Right forelimb (tissue), 1 donor: ENCODE results near the gene BABAM2.
"Not testable (repeated sequence)": the region's sequence is repeated elsewhere in the genome, so short reads cannot be mapped to it uniquely, and the experiment has no call there.

Source experiments
- DNase-seq: peaks from one replicate; pipeline ENCODE4 v3.0.0-alpha.2; 2018

Gene BABAM2

GRCh38 chr2:28219138-28219537 lies 328.6 kb downstream of the BABAM2 start:
- no peak for DNase-seq

DNA sequence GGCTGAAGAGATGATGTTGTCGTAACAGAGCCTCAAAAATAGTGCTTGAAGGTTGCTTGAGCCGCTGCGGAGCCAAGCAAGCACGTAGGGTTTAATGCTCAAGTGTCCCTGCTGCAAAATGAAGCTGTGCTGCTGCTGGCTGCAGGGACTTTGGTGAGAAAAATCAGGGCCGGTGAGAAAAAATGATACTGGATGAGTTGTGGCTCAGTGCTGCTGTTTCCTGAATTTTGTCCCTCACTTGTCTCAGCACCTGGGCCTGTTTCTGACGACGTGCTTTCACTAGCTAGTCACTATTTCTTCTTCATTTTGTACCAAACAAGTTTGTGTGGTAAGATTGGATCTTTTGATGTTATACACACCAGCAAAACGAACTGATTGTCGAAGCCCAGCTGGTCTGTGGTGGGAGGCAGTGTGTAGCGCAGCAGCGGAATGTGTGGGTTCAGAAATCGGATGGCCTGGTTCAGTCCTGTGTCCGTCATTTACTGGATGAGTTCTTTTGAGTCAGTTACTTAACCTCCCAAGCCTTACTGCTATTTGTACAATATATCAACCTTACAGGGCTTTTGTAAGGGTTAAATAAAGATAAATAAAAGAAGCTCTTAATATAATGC lies 329.3 kb downstream of the BABAM2 start:
- no peak for DNase-seq

GRCh38 chr2:28224648-28225472 lies 334.3 kb downstream of the BABAM2 start:
- DNase-seq = no peak

DNA sequence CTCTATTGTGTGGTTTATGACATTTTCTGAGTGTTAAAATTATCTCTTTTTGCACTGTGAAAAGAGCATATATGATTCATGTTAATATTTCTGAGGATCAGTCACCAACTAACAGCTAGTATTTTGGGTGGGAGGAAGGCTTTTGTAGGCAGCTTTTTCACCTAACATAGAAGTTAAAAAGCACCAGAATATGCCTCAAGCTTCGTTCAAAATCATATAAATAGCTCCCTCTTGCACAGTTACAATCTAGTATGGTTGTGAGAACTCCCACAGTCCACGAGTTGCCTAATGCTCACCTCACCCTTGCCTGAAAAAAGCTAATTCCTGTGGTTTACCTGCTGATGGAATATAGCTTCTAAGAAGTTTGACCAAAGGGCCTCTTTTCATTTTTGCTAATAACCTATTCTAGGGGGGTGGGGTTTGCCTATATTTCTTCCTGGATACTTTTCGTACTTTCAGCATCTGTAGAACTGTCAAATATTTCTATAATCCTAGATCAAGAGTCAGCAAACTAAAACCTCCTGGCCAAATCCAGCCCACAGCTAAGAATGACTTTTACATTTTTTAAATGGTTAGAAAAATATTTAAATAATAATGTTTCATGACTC lies 335.0 kb downstream of the BABAM2 start:
- DNase-seq = no peak

DNA sequence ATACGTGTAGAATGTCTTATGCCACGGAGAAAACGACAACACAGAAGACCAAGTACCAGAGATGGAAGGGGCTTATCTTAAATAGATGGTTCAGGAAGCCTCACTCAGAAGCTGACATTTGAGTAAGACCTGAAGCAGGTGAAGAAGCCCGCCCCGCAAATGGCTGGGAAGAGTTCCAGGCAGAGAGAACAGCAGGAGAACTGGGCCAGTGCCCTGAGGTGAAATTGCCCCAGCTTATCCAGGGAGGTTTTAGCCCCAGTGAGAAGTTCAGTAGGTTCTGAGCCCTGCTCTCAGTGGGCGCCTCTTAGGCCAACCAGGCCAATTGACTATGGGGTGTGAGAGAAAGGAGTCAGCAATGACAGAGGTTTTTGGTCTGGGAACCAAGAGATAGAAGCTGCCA lies 336.0 kb downstream of the BABAM2 start:
- DNase-seq = no peak

GRCh38 chr2:28227498-28227897 lies 337.0 kb downstream of the BABAM2 start:
- no peak for DNase-seq

DNA sequence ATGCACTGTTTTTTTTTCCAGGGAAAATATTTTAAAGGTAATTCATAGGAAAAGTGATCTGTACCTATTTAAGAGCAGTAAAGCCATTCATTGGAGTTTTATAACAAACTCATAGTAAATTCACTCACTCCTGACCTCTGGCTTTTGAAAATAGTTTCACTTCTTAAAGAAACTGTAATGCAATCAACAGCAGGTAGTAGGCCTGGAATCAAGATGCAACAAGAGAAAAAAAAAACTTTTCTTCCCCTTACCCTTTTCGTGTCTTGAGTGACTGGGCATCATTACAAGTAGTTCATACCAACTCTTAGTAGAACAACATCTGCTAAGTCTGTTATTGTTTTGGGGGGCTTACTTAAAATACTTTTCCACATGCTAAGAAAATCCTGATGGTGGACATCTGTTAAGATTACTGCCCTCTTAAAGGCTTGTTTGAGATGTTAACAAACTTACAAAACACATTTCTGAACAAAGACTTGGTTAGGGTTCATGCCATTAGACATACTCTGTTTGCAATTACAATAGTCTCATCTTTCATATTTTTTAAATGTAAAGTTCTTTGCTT lies 338.0 kb downstream of the BABAM2 start:
- no peak for DNase-seq

DNA sequence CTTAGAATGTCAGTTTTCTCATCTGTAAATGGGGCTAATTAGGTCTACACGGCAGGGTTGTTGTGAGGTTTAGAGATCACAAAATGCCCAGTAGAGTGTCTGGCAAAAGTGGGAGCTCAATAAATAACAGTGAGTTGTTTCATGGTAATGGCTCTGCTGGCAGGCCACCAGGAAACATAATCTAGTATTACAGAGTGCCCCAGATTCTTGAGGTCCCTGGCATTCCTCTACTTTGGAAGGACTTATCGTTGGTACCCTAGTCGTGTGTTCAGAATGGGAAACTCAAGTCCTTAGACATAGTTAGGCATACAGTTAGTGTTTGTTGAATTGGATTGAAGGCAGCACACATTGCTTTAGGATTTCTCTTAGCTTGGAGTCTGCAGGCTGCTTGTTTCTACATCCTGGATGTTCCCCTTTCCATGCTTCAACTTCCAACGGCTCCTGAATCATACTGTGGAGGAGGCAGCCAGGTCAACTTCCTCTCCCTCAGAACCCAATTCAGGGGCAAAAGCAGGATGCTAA lies 340.6 kb downstream of the BABAM2 start:
- no peak for DNase-seq

DNA sequence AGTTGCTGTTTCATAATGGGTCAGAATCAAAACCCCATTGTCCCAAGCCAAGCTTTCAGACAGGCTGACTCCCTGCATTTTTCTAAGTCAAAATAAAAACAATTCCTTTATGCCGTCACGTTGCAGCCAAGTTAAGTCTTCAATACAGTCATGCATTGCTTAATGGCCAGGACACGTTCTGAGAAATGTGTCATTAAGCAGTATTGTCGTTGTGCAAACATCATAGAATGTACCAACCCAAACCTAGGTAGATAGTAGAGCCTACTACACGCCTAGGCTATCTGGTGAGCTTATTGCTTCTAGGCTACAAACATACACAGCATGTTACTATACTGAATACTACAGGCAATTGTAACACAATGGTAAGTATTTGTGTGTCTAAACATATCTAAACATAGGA lies 341.8 kb downstream of the BABAM2 start:
- DNase-seq = no peak

DNA sequence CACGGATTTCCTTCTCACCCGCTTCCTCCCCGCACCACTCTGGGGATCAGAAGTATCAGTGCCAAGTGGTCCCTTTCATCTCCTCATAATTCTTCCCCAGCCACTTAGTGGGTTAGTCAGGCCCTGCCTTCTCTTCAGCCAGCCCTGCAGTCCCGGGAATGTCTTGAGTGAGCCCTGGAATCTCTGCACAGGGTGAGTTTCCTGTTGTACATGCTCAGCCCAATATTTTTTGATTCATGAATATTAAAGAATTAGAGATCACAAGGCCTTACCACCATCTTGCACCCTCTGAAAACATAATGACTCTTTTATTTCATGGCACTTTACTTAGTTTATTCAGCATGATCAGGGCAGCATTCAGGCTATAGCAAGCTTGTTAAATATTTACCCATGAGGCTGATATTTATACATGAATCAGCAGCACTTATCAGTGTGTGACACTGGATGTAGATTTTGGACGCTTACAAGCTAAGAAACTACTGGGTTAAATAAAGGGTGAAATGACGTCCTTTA lies 342.7 kb downstream of the BABAM2 start:
- no peak for DNase-seq

GRCh38 chr2:28234807-28235206 lies 344.3 kb downstream of the BABAM2 start:
- no peak for DNase-seq

GRCh38 chr2:28239207-28239606 lies 348.7 kb downstream of the BABAM2 start:
- DNase-seq = no peak

DNA sequence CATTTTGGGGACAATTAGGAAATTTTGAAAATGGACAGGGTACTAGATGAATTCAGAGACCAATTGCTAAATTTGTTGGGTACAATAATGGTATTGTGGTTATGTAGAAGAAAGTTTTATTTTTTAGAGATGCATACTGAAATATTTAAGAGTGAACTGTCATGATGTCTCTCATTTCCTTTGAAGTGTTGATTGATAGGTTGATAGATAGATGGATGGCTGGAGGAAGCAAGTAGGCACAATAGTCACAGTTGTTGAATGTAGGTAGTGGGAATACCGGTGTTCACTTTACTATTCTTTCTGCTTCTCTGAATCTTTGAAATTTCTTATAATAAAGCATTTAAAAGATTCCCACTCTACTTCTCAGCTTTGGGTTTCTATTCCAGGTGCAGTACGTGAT lies 350.4 kb downstream of the BABAM2 start:
- DNase-seq = no peak

DNA sequence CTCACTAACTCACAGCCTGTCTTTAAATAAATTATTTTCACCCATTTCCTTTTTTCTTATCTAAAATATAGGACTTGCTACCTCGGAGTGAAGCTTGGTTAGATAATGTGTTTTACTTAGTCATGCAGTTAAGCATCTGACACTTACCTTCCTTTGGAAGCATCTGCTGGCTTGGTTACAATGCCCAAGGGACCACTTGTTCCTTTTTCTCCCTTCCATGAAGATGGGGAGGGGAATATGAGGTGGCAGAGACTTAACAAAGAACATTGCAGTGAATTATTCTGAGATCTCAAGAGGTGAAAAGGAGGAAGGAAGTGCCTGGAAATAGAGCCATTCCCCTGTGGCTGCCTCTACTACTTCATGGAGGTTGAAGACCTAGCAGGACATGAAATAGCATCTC lies 356.8 kb downstream of the BABAM2 start:
- DNase-seq = no peak

GRCh38 chr2:28247734-28248133 lies 357.2 kb downstream of the BABAM2 start:
- DNase-seq = no peak

DNA sequence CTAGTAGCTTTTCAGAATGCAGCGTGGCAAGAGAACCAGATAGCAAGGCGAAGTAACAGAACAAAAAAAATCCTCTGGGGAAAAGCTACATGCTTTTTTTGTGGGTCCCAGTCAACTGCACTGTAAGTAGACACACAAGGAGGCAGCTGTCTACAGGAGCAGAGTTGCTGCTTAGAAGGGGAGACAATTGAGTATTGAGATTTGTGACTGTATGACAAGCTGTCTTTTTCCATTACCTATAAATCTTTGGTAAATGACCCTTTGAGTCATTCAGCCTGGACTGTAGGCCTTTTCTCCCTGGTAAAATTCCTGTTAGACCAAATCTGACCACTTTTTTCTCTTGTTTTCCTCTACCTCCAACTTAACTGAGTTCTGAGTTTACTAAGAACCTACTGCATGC lies 358.0 kb downstream of the BABAM2 start:
- DNase-seq = no peak

- DNase-seq = no peak
Measured at GRCh38 chr2:28250006-28250405, 359.5 kb downstream of the BABAM2 start.

- no peak for DNase-seq
Measured at GRCh38 chr2:28251337-28251736, 360.8 kb downstream of the BABAM2 start.

- no peak for DNase-seq
Measured at GRCh38 chr2:28252311-28252710, 361.8 kb downstream of the BABAM2 start.

DNA sequence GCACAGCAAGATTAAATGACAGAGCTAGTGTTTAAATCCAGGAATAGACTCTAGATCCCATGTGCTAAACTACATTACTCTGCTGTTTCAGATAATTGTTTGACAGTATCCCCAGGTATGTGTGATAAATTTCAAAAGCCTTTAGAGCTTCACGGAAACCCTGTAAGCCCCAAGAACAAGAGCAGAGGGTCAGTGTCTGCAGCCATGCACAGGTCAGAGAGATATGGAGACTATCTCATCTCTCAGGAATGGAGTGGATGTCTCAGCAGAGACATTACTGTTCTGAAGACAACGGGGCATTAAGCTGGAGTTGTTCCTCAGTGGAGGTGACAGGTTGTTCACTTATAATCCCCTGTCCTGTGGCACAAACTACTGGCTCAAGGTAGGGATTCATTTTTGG lies 363.0 kb downstream of the BABAM2 start:
- DNase-seq = no peak

GRCh38 chr2:28255231-28255630 lies 364.7 kb downstream of the BABAM2 start:
- not testable (repeated sequence) for DNase-seq

- no peak for DNase-seq
Measured at GRCh38 chr2:28257182-28257581, 366.7 kb downstream of the BABAM2 start.

DNA sequence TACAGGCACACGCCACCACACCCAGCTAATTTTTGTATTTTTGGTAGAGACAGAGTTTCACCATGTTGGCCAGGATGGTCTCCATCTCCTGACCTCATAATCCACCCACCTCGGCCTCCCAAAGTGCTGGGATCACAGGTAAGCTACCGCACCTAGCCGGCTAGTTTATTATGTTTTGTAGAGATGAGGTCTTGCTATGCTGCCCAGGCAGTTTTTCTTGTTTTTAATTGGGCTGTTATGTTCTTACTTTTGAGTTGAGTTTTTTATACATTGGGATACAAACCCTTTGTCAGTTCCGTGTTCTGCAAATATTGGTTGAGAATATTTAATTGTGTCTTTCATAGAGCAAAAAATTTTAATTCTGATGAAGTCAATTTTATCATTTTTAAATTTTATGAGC lies 368.7 kb downstream of the BABAM2 start:
- DNase-seq = not testable (repeated sequence)
